ENCODE data around the gene PLA2G6. TPM values are rescaled to one million over a fixed set of nuclear protein-coding genes. Genes with fewer than 3 reads are reported as not detected.

PLA2G6 gene
- polyA plus RNA-seq, 2 of the 4 experiments (the other 2 are of a cell fraction): 7.4 to 7.6 TPM

- TF ChIP-seq, protein P1, sequence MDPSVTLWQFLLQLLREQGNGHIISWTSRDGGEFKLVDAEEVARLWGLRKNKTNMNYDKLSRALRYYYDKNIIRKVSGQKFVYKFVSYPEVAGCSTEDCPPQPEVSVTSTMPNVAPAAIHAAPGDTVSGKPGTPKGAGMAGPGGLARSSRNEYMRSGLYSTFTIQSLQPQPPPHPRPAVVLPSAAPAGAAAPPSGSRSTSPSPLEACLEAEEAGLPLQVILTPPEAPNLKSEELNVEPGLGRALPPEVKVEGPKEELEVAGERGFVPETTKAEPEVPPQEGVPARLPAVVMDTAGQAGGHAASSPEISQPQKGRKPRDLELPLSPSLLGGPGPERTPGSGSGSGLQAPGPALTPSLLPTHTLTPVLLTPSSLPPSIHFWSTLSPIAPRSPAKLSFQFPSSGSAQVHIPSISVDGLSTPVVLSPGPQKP (IDR thresholded peaks at IDR 0.05; ENCODE audit: low read depth, low read length): no peak
- TF ChIP-seq EHF (CRISPR knock-in tag; IDR thresholded peaks at IDR 0.05): no peak
- TF ChIP-seq CBX8 (IDR thresholded peaks at IDR 0.05): no peak
Measured at GRCh38 chr22:38083931-38084631, 97.5 kb downstream of the PLA2G6 start, which contains the start of gene SLC16A8 (continued).

GRCh38 chr22:38082986-38083710, 98.5 kb downstream of the PLA2G6 start:
- no peak for TF ChIP-seq NR3C1 (IDR thresholded peaks at IDR 0.05)
- TF ChIP-seq RFX5 (IDR thresholded peaks at IDR 0.05): no peak
- TF ChIP-seq FOSB (CRISPR knock-in tag; IDR thresholded peaks at IDR 0.05): no peak
- TF ChIP-seq FOXS1 (CRISPR knock-in tag; IDR thresholded peaks at IDR 0.05): no peak
- no peak for TF ChIP-seq ZSCAN20 (CRISPR knock-in tag; IDR thresholded peaks at IDR 0.05)
- WGBS (ENCODE audit: missing lambda C conversion rate): 92% methylated on average over 21 of the region's 24 CpGs
- no peak overlapping the region for H3K27ac ChIP-seq
- H3K4me3 ChIP-seq: no peak overlapping the region
- FAIRE-seq (no peak), ATAC-seq (no peak), DNase-seq (ENCODE audit: low read depth in 1 of 2, low spot score in 1 of 2) (no peak)
- no peaks in the 10 kb centered on the region for H3K4me1 ChIP-seq
- no peak overlapping the region for H3K4me2 ChIP-seq
- CTCF ChIA-PET: interaction anchor here (0.6 to 1.0 kb wide), 2 partner anchors 20 to 32 kb away, joined by 3 to 4 read pairs; no protein-coding TSS in a partner anchor
- POLR2A ChIA-PET: no interaction called here
- H3K9me3 ChIP-seq: no peaks in the 10 kb centered on the region

DNA sequence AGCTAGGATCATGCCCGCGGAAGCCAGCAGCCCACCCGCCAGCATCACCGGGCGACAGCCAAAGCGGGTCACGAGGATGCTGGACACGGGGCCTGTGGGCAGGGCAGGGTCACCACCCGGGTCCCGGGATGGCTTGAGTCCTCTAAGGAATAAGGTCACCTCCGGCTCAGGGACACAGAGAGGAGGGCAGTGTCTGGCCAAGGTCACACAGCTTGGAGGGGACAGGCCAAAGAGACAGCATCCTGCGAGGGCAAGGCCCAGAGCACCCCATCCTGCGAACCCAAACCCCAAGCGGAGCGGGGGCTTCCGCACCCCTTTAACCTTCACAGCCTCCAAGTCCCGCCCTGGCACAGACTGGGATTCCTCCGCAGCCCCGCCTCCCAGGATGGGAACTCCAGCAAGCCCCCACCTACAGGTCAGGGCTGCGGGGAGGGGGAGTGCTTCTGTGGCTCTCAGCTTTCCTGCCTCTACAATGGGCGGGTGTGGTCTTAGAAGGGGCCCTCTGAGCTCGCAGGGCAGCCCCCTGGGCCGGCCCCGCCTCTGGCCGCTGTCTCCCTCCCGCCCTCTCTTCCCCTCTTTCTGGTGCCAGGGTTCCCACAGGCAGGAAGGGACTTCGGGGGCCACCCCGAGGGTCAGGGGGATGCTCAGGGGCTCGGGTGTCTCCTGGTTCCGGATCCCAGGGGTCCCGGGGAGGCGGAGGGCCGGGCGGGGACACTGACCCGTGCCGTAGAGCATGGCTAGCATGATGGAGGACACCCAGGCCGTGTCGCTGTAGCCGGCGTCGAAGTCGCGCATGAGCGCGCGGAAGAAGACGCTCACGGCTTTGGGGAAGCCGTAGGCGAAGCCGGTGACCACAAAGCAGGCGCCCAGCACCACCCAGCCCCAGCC, 99.4 kb downstream of the PLA2G6 start:
- H3K4me3 ChIP-seq: no peak overlapping the region
- ATAC-seq: no peak
- no peaks in the 10 kb centered on the region for H3K9me3 ChIP-seq
- no peak for DNase-seq (ENCODE audit: low read depth in 1 of 2, low spot score in 1 of 2)
- no peak overlapping the region for H3K4me2 ChIP-seq
- no peak for FAIRE-seq
- WGBS (ENCODE audit: missing lambda C conversion rate): 95% methylated on average over 31 of the region's 52 CpGs
- POLR2A ChIA-PET: no interaction called here
- no peak overlapping the region for H3K27ac ChIP-seq
- no peaks in the 10 kb centered on the region for H3K4me1 ChIP-seq
- TF ChIP-seq POLR2AphosphoS2 (conservative IDR thresholded peaks at IDR 0.05; ENCODE audit: low read length): no peak
- TF ChIP-seq HEYL (CRISPR knock-in tag; IDR thresholded peaks at IDR 0.05): no peak
- TF ChIP-seq SREBF2 (IDR thresholded peaks at IDR 0.05): no peak
- TF ChIP-seq PHF8 (IDR thresholded peaks at IDR 0.05; ENCODE audit: borderline replicate concordance, low read depth): no peak
- TF ChIP-seq HDAC2 (IDR thresholded peaks at IDR 0.05): no peak
- no peak for TF ChIP-seq MYC (IDR thresholded peaks at IDR 0.05; ENCODE audit: borderline replicate concordance, low read length)
- TF ChIP-seq FOXS1 (CRISPR knock-in tag; IDR thresholded peaks at IDR 0.05): no peak
- TF ChIP-seq ZNF302 (CRISPR knock-in tag; IDR thresholded peaks at IDR 0.05): no peak
- no peak for TF ChIP-seq SMC3 (IDR thresholded peaks at IDR 0.05)
- no peak for TF ChIP-seq ZFP36 (IDR thresholded peaks at IDR 0.05; ENCODE audit: borderline replicate concordance, partially characterized antibody)
- TF ChIP-seq CHD2 (IDR thresholded peaks at IDR 0.05; ENCODE audit: low read length, partially characterized antibody): no peak
- TF ChIP-seq ZSCAN20 (CRISPR knock-in tag; IDR thresholded peaks at IDR 0.05): no peak
- TF ChIP-seq TP53 (CRISPR knock-in tag; IDR thresholded peaks at IDR 0.05): no peak
- no peak for TF ChIP-seq ZC3H11A (IDR thresholded peaks at IDR 0.05)
- TF ChIP-seq, protein P2, sequence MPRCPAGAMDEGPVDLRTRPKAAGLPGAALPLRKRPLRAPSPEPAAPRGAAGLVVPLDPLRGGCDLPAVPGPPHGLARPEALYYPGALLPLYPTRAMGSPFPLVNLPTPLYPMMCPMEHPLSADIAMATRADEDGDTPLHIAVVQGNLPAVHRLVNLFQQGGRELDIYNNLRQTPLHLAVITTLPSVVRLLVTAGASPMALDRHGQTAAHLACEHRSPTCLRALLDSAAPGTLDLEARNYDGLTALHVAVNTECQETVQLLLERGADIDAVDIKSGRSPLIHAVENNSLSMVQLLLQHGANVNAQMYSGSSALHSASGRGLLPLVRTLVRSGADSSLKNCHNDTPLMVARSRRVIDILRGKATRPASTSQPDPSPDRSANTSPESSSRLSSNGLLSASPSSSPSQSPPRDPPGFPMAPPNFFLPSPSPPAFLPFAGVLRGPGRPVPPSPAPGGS (IDR thresholded peaks at IDR 0.05): no peak
- TF ChIP-seq EHMT2 (IDR thresholded peaks at IDR 0.05; ENCODE audit: low read depth): no peak
- no peak for TF ChIP-seq HMGXB4 (CRISPR knock-in tag; IDR thresholded peaks at IDR 0.05; ENCODE audit: borderline replicate concordance)
- TF ChIP-seq NPAS2 (CRISPR knock-in tag; IDR thresholded peaks at IDR 0.05; ENCODE audit: borderline replicate concordance): no peak
- CTCF ChIA-PET: interaction anchor here (0.6 to 1.0 kb wide), 2 partner anchors 12 to 21 kb away, joined by 3 read pairs; no protein-coding TSS in a partner anchor
